ENCODE measurements around the gene CETN1. TPM values are rescaled to one million over a fixed set of nuclear protein-coding genes. Genes with fewer than 3 reads are reported as not detected.

CETN1 gene
- polyA plus RNA-seq, 3 donors, result not detected

- Histone ChIP-seq H3K27me3 (ENCODE audit: control insufficient read depth in 2 of 2, insufficient read depth in 2 of 2, low read length in 2 of 2) (no peaks in the 10 kb centered on the region), H3K9ac (ENCODE audit: insufficient read depth, low read length, poor library complexity, severe bottlenecking) (no peak overlapping the region), H3K4me1 (ENCODE audit: control insufficient read depth in 1 of 2, insufficient read depth in 2 of 2, low read length in 2 of 2) (no peaks in the 10 kb centered on the region), H2AFZ (ENCODE audit: insufficient read depth, low read depth, low read length, poor library complexity, severe bottlenecking) (no peak overlapping the region), H3K4me2 (replicated peaks; ENCODE audit: extremely low read depth, low read length, poor library complexity, severe bottlenecking) (no peak overlapping the region), H3K4me3 (replicated peaks in 1 of 3; ENCODE audit: low read depth in 2 of 3, low read length in 3 of 3) (no peak overlapping the region), H3K36me3 (replicated peaks in 1 of 2; ENCODE audit: control insufficient read depth in 1 of 2, insufficient read depth in 2 of 2, low read length in 2 of 2) (no peaks in the 10 kb centered on the region), H4K20me1 (ENCODE audit: insufficient read depth, low read length) (no peaks in the 10 kb centered on the region), H3K79me2 (ENCODE audit: insufficient read depth, low read length) (no peaks in the 10 kb centered on the region), H3K9me3 (replicated peaks in 1 of 2; ENCODE audit: control insufficient read depth in 1 of 2, insufficient read depth in 1 of 2, low read length in 2 of 2) (no peaks in the 10 kb centered on the region), H3K27ac (ENCODE audit: low read depth in 1 of 2, low read length in 2 of 2) (no peak overlapping the region)
- no peak for TF ChIP-seq CTCF (IDR thresholded peaks at IDR 0.05)
- no peak for DNase-seq
- intact Hi-C loops (cut with micrococcal nuclease), result no loop called here
- Mint-ChIP-seq H3K4me1 (no peaks in the 10 kb centered on the region), H3K27me3 (ENCODE audit: low read depth in 3 of 3) (peaks cover 1 to 19% (median 5%) of the 10 kb centered on the region in 3 donors), H3K9me3 (peaks cover 0 to 5% (median 0%) of the 10 kb centered on the region in 7 donors), H3K36me3 (no peaks in the 10 kb centered on the region), H3K4me3 (no peak overlapping the region), H3K27ac (no peak overlapping the region)
- WGBS (ENCODE audit: insufficient coverage), result 96% methylated on average over 5 of the region's 9 CpGs
These were observed 7.9 kb upstream of the CETN1 start for GRCh38 chr18:572091-572830.

- no peak overlapping the region for H3K4me3 Mint-ChIP-seq
- Histone ChIP-seq H3K27me3 (ENCODE audit: control insufficient read depth in 2 of 2, insufficient read depth in 2 of 2, low read length in 2 of 2) (no peaks in the 10 kb centered on the region), H2AFZ (ENCODE audit: insufficient read depth, low read depth, low read length, poor library complexity, severe bottlenecking) (no peak overlapping the region), H4K20me1 (ENCODE audit: insufficient read depth, low read length) (no peaks in the 10 kb centered on the region), H3K36me3 (replicated peaks in 1 of 2; ENCODE audit: control insufficient read depth in 1 of 2, insufficient read depth in 2 of 2, low read length in 2 of 2) (no peaks in the 10 kb centered on the region), H3K4me3 (replicated peaks in 1 of 3; ENCODE audit: low read depth in 2 of 3, low read length in 3 of 3) (no peak overlapping the region), H3K27ac (ENCODE audit: low read depth in 1 of 2, low read length in 2 of 2) (no peak overlapping the region), H3K79me2 (ENCODE audit: insufficient read depth, low read length) (no peaks in the 10 kb centered on the region), H3K4me1 (ENCODE audit: control insufficient read depth in 1 of 2, insufficient read depth in 2 of 2, low read length in 2 of 2) (no peaks in the 10 kb centered on the region), H3K4me2 (replicated peaks; ENCODE audit: extremely low read depth, low read length, poor library complexity, severe bottlenecking) (no peak overlapping the region), H3K9me3 (replicated peaks in 1 of 2; ENCODE audit: control insufficient read depth in 1 of 2, insufficient read depth in 1 of 2, low read length in 2 of 2) (no peaks in the 10 kb centered on the region), H3K9ac (ENCODE audit: insufficient read depth, low read length, poor library complexity, severe bottlenecking) (no peak overlapping the region)
- no peak overlapping the region for H3K27ac Mint-ChIP-seq
- no peaks in the 10 kb centered on the region for H3K36me3 Mint-ChIP-seq
- intact Hi-C loops (cut with micrococcal nuclease), result no loop called here
- peaks cover 1 to 13% (median 3%) of the 10 kb centered on the region in 3 donors for H3K27me3 Mint-ChIP-seq (ENCODE audit: low read depth in 3 of 3)
- H3K9me3 Mint-ChIP-seq, result peaks cover 0 to 5% (median 0%) of the 10 kb centered on the region in 7 donors
- TF ChIP-seq CTCF (IDR thresholded peaks at IDR 0.05), result no peak
- no peaks in the 10 kb centered on the region for H3K4me1 Mint-ChIP-seq
- no peak for DNase-seq
These were observed 7.3 kb upstream of the CETN1 start for GRCh38 chr18:572831-573289.
